DMS79 (cell line): ENCODE measurements around the gene WDR75.
"Not testable (repeated sequence)": the region's sequence is repeated elsewhere in the genome, so short reads cannot be mapped to it uniquely, and the experiment has no call there.

ENCODE experiments used
- DNase-seq: peaks from one replicate; lab custom pipeline; 2025; lab: John Stamatoyannopoulos, UW

WDR75 gene

DNA sequence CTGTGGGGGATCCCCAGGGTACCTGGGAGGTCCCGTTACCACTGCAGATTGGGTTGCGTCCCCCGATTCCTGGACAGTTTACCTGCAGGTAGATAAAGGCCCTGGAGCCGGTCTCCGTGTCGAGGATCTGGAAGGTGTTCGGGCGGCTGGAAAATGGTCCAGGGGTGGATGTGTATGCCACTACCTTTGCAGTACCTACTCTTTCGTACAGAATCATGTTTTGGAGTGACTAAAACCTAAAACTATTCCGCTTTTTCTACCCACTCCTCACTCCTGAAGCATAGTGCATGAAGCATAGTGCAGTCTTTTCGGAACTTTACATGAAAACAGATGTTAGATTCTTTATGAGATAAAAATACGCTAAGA is 418 bp downstream of the WDR75 start:
- DNase-seq, result no peak

DNA sequence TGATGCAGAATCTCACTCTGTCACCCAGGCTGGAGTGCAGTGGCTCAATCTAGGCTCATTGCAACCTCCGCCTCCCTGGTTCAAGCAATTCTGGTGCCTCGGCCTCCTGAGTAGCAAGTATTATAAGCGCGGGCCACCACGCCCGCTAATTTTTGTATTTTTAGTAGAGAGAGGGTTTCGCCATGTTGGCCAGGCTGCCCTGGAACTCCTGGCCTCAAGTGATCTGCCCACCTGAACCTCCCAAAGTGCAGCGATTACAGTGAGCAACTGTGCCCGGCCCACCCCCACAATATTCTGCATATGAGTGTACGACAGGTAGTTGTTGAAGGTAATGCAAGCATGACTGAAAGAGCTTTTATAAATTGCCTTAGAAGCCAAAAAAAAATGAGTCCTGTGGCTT is 1.2 kb downstream of the WDR75 start:
- no peak for DNase-seq

DNA sequence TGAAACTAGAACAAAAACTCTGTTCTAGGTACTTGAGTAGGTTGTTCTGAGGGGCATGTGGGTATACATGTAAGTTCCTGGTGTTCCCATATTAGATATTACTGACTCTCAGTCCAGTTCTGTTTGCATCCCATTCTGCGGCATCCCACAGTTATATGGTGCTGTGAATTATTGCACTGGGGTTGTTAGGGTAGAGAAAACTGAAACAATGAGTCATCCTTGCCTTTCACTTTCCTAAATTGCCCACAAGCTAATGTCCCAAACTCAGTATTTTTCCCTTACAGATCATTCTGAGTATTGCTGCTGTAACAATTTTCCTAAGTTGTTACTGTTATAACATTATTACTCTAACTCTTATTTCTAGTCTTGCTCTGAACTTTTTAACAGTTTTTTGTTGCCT is 3.0 kb downstream of the WDR75 start:
- no peak for DNase-seq

DNA sequence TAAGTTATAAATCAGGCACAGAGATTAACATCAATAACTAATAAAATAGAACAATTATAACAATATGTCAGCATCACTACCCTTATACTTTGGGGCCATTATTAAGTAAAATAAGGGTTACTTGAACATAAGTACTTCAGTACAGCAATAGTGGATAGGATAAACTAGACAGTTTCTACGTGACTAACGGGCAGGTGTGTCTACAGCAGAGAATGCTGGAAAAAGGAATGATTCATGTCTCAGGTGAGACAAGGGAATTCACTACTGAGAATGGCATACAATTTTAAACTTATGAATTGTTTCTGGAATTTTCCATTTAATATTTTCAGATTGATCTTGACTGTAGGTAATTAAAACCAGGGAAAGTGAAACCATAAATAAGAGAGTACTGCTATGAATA is 5.5 kb downstream of the WDR75 start:
- no peak for DNase-seq

DNA sequence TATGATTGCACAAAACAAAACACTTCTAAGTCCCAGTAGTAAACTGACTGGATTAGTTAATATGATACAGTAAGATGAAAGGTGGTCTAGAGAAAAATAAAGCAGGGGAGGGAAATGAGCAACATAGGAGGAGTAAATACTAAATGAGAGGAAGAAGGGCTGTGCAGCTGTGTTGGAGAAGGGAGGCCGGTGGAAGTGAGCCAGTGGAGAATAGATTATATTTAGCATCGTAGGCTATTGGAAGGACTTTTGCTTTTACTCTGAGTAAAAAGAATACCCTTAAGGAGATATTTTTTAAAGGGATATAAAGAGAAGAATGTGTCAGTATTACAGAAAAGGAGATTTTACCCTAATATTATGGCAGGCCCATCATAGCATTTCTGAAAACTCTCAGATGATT is 12.7 kb downstream of the WDR75 start:
- DNase-seq, result no peak

DNA sequence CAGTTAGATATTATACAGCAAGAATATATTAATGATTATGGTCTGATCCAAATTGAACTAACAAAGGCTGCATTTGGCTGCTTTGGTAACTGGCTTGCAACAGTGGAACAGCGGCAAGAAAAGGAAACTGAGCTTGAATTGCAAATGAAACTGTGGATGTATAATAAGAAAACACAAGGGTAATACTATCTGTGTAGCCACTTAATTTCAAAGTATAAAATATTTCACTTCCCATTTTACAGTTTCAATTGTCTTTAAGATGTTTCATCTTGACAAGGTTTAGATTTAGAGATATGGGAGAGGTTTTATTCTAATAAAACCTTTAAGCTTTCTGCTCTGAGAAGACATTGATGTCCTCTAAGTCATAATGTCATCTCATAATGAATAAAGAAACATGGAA is 23.8 kb downstream of the WDR75 start:
- no peak for DNase-seq

DNA sequence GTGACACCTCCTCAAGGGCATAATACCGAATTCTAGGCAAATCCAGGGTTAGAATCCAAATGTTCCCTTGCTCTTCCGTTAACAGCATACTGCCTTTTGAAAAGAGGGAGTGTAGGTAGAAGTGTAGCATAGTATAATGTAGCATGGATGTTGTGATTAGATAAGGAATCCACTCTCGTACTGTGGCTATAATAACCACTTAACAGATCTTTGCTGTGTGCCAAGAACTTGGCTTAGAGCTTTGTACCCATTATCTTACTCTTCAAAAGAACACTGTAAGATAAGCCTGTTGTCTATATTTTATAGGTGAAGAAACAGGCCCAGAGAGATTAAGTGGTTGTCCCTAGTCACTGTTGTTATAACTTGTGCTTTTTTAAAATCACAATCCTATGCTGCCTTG is 24.2 kb downstream of the WDR75 start:
- DNase-seq, result no peak

DNA sequence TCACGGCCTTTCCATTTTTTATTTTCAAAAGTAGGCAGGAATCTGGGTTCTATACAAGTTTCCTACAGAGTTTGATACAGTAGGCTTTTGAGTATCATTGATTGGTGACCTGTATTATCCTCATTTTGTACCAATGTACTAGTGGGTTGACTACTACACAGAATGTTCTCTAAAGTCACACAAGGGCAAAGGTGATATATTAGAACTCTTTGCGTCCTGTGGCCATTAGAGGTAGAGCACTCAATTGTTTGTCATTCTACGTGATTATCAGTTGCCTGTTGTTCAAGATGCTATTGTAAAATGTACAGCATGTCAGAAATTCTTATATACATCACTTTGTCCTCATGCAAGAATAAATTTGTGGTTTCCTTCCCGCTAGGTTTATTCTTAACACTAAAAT is 24.8 kb downstream of the WDR75 start:
- no peak for DNase-seq

DNA sequence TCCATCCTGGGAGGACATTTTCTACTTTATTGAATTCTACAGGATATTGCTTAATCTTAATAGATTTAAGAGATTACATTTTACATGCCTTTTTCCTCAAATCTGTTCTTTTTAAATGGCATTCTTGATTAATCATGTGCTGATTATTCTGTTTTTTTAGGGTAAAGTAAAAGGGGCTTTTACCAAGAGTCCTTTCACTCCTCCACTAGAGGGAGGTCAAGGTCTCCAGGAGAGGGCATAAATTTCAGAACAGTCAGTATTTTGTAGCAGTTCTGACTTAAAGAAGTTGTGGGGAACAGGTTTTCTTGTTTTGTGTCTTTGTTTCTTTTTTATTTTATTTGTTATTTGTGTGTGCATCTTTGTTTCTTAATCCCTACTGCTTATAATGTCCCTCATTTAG is 25.4 kb downstream of the WDR75 start:
- DNase-seq, result no peak

DNA sequence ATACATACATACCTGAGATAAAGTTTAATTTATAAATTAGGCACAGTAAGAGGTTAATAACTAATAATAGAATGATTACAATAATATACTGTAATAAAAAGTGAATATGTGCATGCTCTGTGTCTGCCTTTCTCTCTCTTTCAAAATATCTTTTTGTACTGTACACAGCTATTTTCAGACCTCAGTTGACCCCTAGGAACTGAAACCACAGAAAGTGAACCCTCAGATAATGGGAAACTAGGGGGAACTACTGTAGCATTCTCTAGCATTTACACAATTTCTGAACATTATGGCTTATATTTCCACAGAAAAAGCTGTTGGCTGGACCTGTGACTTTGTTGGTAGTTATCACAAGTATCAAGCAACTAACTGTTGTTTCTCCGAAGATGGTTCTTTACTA is 25.9 kb downstream of the WDR75 start:
- DNase-seq, result no peak

DNA sequence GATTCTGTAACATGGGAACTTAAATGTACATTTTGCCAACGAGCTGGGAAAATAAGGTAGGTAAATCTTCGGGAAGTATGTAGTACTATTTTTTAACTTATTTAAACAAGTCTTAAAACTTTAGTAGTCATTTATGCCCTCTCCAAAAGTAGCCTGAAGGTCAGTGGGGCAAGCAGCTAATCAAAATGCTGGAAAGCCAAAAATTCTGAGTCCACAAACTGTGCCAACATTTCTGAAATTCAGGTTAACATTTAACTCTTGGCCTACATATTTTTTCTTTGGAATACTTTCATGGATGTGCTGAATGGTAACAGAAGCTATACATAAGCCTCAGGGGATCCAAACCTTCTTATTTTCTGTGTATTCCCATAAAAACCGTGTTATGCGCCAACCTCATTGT is 26.3 kb downstream of the WDR75 start:
- DNase-seq, result no peak

DNA sequence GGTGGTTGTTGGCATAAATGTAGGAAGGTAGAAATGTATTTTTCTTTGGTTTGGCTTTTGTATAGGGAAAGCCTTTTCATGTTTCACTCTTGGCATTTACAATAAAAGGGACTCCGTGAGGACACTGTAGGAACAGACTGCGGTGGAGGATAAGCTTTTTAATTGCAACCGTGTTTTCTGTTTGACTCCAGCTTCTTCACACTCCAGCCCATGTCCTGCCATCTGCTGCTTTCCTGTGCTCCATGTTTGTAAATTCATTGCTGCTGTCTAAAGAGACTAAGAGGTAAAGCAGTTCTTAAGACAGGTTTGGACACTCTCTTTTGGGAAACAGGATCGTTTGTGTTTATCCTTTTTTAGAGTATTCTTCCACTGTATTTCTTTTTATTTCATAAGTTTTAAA is 33.3 kb downstream of the WDR75 start:
- DNase-seq, result no peak

DNA sequence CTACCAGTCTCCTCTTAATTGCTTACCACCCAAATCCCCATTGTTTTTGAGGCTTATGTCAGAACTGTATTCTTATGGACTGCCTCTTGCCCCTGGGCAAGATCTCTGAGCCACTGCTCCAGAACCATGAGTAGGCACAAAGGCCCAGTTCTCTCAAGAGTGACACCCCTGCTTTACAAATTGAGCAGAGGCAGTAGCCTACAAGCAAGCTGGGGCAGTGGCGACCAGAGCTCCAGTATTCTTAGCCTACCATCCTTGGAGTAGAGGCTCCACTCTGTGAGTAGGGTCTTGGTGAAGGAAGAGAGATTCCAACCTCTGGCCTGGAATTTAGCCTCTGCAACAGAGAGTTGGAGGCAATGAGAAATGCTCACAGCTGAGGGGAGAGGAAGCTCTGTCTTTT is 36.5 kb downstream of the WDR75 start:
- no peak for DNase-seq

DNA sequence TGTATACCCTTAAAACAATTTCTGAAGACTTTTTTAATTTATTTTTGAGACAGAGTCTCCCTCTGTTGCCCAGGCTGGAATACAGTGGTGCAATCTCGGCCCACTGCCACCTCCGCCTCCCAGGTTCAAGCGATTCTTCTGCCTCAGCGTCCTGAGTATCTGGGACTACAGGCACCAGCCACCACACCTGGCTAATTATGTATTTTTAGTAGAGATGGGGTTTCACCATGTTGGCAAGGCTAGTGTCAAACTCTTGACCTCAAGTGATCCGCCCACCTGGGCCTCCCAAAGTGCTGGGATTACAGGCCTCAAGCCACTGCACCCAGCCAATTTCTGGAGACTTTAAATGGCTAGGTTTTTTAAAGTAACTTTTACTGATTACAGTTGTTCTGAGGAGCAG is 37.0 kb downstream of the WDR75 start:
- not testable (repeated sequence) for DNase-seq

DNA sequence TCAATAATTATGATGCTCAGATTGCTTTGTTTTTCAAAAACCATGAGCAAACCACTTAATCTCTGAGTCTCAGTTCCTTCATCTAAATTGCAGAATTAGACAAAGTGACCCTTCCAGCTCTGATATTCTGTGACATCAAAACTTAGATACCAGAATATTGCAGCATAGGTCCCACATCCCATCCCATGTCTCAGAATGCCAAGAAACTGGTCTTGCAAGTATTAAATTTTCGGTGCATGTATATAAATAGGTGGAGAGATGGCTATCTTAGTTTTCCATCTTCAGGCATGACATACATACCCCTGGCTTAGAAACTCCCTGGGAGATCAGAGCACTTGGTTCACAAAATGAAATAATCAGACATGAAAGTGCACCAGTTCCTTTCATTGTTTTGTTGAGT is 39.8 kb downstream of the WDR75 start:
- no peak for DNase-seq

DNA sequence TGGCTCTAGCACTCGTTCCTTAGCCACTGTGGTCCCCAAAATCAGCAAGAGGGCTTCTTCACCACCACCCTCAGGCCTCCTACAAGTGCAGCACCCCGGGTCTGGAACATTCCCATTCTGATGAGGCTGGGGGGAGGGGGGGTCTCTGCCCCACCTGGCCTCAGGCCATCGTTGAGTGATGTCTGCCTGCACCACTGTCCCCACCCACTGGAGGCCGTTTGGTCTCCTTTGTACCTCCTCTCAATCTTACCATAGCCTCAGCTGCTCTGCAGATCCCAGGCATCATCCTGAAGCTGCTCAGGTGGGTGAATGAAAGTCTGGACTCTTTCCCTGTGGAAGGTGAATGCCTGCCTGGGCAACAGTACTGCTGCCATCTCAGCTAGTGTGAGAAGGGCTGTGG is 42.3 kb downstream of the WDR75 start:
- DNase-seq, result no peak

DNA sequence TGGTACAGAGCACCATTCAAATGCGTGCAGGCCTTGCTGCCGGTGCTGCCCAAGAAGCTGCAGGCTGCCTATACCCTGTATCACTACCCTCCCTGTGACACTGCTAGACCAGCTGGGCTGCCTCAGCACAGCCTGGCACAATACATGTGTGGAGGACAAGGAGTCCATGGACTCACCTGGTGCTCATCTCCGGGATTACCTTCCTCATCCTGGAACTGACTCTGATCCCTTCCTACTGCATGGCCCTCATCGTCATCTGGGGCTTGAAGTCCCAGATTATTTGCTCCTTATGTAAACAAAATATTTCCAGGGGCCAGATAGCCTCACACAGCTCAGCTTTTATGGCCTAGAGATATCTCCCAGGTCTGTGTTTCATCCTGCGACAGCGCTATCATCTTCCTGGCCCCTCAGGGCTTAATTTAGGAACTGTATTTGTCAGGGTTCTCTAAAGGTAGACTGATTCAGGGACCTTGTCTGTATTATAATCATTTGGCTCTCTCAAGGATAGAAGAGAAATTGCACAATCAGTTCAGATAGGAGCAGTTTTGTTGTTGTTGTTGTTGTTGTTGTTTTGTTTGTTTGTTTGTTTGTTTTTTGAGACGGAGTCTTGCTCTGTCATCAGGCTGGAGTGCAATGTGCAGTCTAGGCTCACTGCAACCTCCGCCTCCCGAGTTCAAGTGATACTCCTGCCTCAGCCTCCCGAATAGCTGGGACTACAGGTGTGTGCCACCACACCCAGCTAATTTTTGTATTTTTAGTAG is 42.9 kb downstream of the WDR75 start:
- DNase-seq, result no peak

DNA sequence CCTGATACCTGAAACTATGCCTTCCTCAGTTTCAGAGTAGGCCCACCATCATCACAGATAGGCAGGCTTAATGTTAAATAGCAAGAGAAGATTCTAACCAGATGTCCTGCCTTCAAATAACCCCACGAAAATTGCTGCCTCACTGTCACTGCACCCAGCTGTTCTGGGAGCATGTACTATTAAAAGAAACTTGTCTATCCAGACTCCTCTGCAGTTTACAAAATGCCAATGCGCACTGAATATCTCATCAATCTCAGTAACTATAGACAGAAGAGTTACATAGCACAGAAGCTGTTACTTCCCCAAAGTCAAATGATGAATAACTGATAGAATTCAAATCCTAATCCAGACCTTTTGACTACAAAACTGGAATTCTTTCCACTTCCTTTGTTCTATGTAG is 43.9 kb downstream of the WDR75 start:
- no peak for DNase-seq

DNA sequence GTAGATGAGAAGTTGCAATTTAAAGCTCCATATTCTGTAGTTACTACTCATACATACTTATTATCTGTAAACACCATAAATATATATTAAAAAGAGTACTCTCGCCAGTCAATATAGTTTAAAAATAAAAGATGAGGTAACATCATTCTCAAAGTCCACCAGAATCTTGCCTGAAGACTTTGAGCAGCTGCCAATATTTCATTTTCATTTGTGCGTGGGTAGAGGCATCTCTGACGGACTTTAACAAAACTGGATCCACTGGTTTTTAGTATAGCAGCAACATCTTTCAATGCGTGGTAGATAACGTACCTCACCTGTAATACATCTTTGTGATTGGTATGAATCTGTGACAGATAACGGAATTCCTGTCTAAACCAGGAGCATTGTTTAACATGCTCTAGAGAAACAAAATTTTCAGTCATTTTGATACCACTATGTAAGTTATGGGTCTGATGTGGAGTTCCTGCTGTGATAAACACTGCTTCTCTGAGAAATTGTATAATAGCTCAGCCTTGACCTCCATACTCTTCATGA is 45.0 kb downstream of the WDR75 start:
- DNase-seq, result no peak

DNA sequence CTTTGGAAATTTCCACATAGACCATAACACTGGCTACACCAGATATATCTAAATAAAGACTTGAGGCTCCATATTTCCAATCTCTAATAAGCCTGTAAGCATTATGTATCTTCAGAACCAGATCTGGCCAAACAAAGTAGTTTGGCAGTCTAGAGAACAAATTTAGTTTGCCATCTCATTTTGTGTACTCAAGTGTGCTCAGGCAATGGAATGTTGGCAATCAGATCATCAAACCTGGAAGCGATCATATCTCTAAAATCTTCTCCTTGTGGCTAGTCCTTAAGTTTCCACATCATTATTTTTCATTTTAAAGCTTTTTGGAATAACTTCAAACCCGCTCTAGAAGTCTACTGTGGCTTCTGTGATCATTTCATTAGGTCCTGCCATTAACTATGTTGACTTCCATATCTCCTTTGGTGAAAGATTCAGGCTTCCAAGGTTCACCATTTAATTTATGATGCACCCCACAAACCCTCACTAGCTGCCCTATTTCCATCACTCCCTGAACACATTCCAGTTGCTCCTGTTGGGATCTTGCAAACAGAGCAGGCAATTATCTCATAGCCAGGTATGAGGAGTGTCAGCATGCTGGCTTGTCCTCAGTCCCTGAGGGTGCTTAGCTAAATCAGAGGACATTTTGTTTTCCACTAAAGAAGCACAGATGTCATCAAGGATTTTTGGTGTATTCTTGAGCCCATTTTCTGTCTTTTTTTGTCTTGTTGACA is 46.2 kb downstream of the WDR75 start:
- DNase-seq, result no peak

DNA sequence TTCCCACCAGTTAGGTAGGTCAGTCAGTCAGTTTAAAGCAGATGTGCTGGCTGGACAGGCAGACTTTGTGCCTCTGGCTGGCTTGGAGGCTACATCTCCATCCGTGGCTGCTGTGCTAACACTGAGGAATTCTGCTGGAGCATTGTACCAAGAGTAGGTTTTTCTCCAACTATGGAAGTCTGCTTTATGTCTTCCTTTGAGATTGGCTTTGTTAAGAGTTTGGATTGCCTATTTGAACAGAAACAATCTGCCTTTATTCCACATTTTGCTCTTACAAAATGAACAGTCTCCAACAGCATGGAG is 46.7 kb downstream of the WDR75 start:
- no peak for DNase-seq

DNA sequence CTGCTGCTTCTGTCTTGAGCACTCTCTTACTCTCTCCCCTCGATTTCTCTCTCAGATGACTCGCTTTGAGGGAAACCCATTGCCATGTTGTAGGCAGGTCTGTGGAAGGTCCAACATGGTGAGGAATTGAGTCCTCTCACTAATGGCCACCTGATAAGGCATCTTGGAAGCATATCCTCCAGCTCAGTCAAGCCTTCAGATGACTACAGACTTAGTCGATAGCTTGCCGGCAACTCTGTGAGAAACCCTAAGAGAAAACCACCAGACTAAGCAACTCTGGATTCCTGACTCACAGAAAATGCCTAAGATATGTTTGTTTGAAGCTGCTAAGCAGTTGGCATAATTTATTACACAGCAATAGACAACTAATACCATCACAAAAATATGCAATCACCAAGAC is 51.2 kb downstream of the WDR75 start:
- DNase-seq, result no peak

DNA sequence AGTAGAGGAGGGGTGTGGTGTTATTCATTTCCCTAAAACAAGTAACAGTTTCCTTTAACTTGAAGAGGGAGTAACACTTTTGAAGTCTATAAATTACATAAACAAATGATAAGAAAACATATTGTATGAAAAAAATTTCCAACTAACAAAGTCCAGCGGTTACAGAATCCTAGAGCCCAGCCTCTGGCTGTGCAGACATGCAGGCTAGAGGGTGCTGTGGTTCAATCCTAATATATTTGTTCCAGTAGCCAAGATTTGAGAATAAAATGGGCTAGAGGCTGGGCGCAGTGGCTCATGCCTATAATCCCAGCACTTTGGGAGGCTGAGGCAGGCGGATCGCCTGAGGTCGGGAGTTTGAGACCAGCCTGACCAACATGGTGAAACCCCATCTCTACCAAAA is 56.9 kb downstream of the WDR75 start:
- no peak for DNase-seq

DNA sequence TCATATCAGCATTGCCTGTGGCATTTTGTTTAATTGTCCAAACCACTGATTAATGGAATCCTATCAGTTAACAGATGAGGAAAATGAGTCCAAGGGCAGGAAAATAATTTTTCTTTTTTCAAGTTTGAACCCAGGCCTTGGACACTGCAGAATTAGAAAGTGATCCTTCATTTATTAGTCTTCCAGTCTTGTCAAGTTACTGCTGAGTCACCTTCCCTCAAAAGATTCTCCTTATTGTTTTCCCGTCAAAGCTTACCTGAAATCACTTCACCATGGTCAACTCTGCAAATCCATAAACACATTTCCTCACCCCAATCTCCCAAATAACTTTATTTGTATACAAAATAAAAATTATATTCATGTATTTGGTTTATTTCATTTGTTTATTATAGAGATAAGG is 57.9 kb downstream of the WDR75 start:
- no peak for DNase-seq
